MM.1S (cell line): ENCODE measurements around the gene PA2G4.

Source experiments
- DNase-seq: peaks from one replicate; pipeline ENCODE4 v3.0.0-alpha.2; 2015
- H2AFZ ChIP-seq: fragments of 300-600 bp; sonication (generic); 2 replicates; pipeline ENCODE4 v1.6.0; 2016; ENCODE audit warnings: antibody characterized with exemption, low read length
- H3F3A ChIP-seq: fragments of 300-600 bp; sonication (generic); 2 replicates; pipeline ENCODE4 v1.6.1; 2016; ENCODE audit warnings: mild to moderate bottlenecking, antibody characterized with exemption, low read length, moderate library complexity, mixed read lengths; ENCODE audit not compliant: insufficient read depth
- H3K27ac ChIP-seq: fragments of 300-600 bp; sonication (generic); 2 replicates; pipeline ENCODE4 v1.5.1; 2016; ENCODE audit warnings: mild to moderate bottlenecking, low read length
- H3K27me3 ChIP-seq: fragments of 300-600 bp; sonication (generic); replicated peaks from 2 replicates; pipeline ENCODE4 v1.6.0; 2016; ENCODE audit warnings: low read length; ENCODE audit not compliant: insufficient read depth
- H3K36me3 ChIP-seq: fragments of 300-600 bp; sonication (generic); replicated peaks from 2 replicates; pipeline ENCODE4 v1.6.1; 2016; ENCODE audit warnings: mild to moderate bottlenecking, low read length, mixed read lengths; ENCODE audit not compliant: insufficient read depth
- H3K4me1 ChIP-seq: fragments of 300-600 bp; sonication (generic); 2 replicates; pipeline ENCODE4 v1.6.1; 2016; ENCODE audit warnings: low read length, mixed read lengths
- H3K4me2 ChIP-seq: fragments of 300-600 bp; sonication (generic); 2 replicates; pipeline ENCODE4 v1.6.0; 2016; ENCODE audit warnings: low read depth, low read length
- H3K4me3 ChIP-seq: fragments of 300-600 bp; sonication (generic); 2 replicates; pipeline ENCODE4 v1.5.1; 2016; ENCODE audit warnings: low read length, mixed read lengths
- H3K79me2 ChIP-seq: fragments of 300-600 bp; sonication (generic); 2 replicates; pipeline ENCODE4 v1.6.1; 2016; ENCODE audit warnings: mixed run types, low read length, mixed read lengths
- H3K9ac ChIP-seq: fragments of 300-600 bp; sonication (generic); 2 replicates; pipeline ENCODE4 v1.6.1; 2016; ENCODE audit warnings: low read length, mixed read lengths
- H3K9me2 ChIP-seq: fragments of 300-600 bp; sonication (generic); replicated peaks from 2 replicates; pipeline ENCODE4 v1.6.1; 2016; ENCODE audit warnings: mild to moderate bottlenecking, low read length, mixed read lengths; ENCODE audit not compliant: insufficient read depth
- H3K9me3 ChIP-seq: fragments of 300-600 bp; sonication (generic); replicated peaks from 2 replicates; pipeline ENCODE4 v1.6.1; 2016; ENCODE audit warnings: mild to moderate bottlenecking, low read length, mixed read lengths; ENCODE audit not compliant: insufficient read depth
- H4K20me1 ChIP-seq: fragments of 300-600 bp; sonication (generic); 2 replicates; pipeline ENCODE4 v1.6.1; 2016; ENCODE audit warnings: mild to moderate bottlenecking, low read length, moderate library complexity, mixed read lengths; ENCODE audit not compliant: insufficient read depth
- EZH2 ChIP-seq: fragments of 300-600 bp; sonication (generic); optimal IDR thresholded peaks from 2 replicates; pipeline ENCODE3; 2017; ENCODE audit warnings: low read depth, mild to moderate bottlenecking, antibody characterized with exemption, low read length, mixed read lengths
- EZH2phosphoT487 ChIP-seq: fragments of 300-600 bp; sonication (generic); IDR thresholded peaks from 2 replicates; pipeline ENCODE4 v1.6.1; 2018; ENCODE audit warnings: antibody characterized with exemption, low read length
- TF ChIP-seq, protein P1 (sequence below): fragments of 300-600 bp; sonication (generic); IDR thresholded peaks from 2 replicates; pipeline ENCODE4 v1.5.1; 2016; ENCODE audit warnings: antibody characterized with exemption, low read length, mixed read lengths

Gene PA2G4

GRCh38 chr12:56157201-56158028 lies 53.1 kb downstream of the PA2G4 start:
- peaks cover 57% of the 10 kb centered on the region for H3K79me2 ChIP-seq
- DNase-seq = peak; percentile 83
- peaks cover 3% of the 10 kb centered on the region; the same call in 1 of the 2 replicates for H4K20me1 ChIP-seq
- no peaks in the 10 kb centered on the region for H3K9me2 ChIP-seq
- H3K27me3 ChIP-seq = no peaks in the 10 kb centered on the region
- peak overlapping the region; percentile 78 for H2AFZ ChIP-seq
- TF ChIP-seq EZH2 (no peak), EZH2phosphoT487 (no peak)
- TF ChIP-seq, protein P1, sequence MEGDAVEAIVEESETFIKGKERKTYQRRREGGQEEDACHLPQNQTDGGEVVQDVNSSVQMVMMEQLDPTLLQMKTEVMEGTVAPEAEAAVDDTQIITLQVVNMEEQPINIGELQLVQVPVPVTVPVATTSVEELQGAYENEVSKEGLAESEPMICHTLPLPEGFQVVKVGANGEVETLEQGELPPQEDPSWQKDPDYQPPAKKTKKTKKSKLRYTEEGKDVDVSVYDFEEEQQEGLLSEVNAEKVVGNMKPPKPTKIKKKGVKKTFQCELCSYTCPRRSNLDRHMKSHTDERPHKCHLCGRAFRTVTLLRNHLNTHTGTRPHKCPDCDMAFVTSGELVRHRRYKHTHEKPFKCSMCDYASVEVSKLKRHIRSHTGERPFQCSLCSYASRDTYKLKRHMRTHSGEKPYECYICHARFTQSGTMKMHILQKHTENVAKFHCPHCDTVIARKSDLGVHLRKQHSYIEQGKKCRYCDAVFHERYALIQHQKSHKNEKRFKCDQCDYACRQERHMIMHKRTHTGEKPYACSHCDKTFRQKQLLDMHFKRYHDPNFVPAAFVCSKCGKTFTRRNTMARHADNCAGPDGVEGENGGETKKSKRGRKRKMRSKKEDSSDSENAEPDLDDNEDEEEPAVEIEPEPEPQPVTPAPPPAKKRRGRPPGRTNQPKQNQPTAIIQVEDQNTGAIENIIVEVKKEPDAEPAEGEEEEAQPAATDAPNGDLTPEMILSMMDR = peak; percentile 67
- peak overlapping the region; percentile 68 for H3K4me3 ChIP-seq
- peaks cover 26% of the 10 kb centered on the region for H3K4me1 ChIP-seq
- H3K27ac ChIP-seq = peak overlapping the region; percentile 80; the same call in 1 of the 2 replicates
- H3K36me3 ChIP-seq = peaks cover 9% of the 10 kb centered on the region; the same call in 1 of the 2 replicates
- no peaks in the 10 kb centered on the region for H3K9me3 ChIP-seq
- peaks cover 36% of the 10 kb centered on the region for H3F3A ChIP-seq
- peak overlapping the region; percentile 79 for H3K9ac ChIP-seq
- H3K4me2 ChIP-seq = peak overlapping the region; percentile 93

DNA sequence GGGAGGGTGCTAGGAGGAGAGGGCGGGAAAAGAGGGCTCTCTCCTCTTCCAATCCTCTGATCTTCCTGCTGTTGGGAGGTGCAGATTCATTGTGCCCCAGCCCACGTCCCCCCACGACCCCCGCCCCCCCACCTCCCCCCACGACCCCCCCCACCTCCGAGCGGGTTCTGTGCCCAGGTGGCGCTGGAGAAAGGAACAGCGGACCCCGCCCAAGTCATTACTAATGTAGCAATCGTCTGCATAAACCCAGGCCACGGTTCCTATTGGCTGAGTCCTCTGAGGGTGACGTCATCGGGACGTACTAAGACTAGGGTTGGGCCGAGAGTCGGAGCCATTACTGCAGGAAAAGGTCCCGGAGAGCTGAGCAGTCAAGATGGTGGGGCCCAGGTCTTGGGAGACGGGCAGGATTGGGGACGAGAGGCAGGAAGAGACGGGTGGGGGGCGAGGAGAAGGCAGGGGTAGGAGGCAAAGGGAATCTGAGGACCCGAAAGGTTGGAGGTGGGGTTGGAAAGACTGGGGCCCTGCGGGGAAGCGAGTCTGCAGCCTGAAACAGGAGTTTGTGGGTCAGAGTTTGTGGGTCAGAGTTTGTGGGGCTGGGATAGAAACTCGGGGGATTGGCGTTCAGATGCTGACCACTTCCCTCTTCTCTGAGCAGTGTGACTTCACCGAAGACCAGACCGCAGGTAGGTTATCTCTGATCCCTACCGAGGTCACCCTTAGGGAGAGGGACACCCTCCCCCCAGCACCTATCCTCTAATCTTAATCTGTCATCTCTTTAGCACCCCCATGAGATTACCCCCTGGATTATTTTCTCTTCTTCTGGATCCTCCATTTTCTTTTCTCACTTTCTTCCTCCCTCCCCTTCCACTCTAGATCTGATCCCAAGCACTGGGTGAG lies 53.9 kb downstream of the PA2G4 start, which contains the start of gene MYL6:
Gene MYL6 (plus strand): TSS at position 331 of the 897 bp plus-strand sequence. CDS start 43 bp downstream, at position 374.
- H3F3A ChIP-seq = peaks cover 41% of the 10 kb centered on the region
- H3K4me3 ChIP-seq = peak within 1 kb of the TSS; percentile 69
- peaks cover 3% of the 10 kb centered on the region; the same call in 1 of the 2 replicates for H4K20me1 ChIP-seq
- H3K79me2 ChIP-seq = peaks cover 53% of the 10 kb centered on the region
- peaks cover 21% of the 10 kb centered on the region for H3K4me1 ChIP-seq
- no peaks in the 10 kb centered on the region for H3K9me3 ChIP-seq
- H3K27me3 ChIP-seq = no peaks in the 10 kb centered on the region
- peak within 1 kb of the TSS; percentile 86 for H3K27ac ChIP-seq
- peak within 1 kb of the TSS; percentile 93 for H3K4me2 ChIP-seq
- peaks cover 9% of the 10 kb centered on the region; the same call in 1 of the 2 replicates for H3K36me3 ChIP-seq
- no peaks in the 10 kb centered on the region for H3K9me2 ChIP-seq
- peak within 1 kb of the TSS; percentile 90 for H3K9ac ChIP-seq
- H2AFZ ChIP-seq = peak within 1 kb of the TSS; percentile 78
- TF ChIP-seq, protein P1 = no peak
- no peak for TF ChIP-seq EZH2
- TF ChIP-seq EZH2phosphoT487 = no peak
- DNase-seq = peak; percentile 99

DNA sequence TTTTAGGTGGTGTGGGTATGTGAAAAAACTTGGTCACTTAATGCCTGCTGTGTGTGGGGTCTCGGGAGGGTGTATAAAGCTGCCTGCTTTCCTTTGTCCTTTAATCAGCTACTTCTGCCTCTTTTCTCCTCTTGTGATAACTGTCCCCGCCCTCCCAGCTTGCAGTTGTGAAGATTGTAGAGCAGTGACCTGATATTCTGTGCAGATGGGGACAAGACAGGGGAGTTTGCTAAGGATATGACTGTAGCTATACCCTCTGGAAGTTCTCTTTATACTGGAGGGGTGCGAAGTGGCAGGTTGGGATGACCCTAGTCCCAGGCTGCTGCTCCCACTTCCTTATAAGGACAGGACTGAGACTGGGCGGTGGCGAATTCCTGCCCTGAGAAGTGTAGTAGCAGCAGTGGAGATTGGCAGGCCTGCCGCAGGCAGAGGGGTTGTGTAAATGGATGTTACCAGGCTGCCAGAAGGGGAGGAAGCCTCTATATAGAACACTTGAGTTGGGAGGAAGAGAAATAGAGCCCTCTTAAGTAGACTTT lies 54.6 kb downstream of the PA2G4 start:
- no peak overlapping the region for H2AFZ ChIP-seq
- peaks cover 50% of the 10 kb centered on the region for H3K79me2 ChIP-seq
- peak; percentile 22 for DNase-seq
- TF ChIP-seq, protein P1 = no peak
- TF ChIP-seq EZH2 = no peak
- no peak for TF ChIP-seq EZH2phosphoT487
- no peaks in the 10 kb centered on the region for H3K9me3 ChIP-seq
- peaks cover 18% of the 10 kb centered on the region for H3K4me1 ChIP-seq
- H3K9me2 ChIP-seq = no peaks in the 10 kb centered on the region
- peaks cover 3% of the 10 kb centered on the region; the same call in 1 of the 2 replicates for H4K20me1 ChIP-seq
- H3K4me2 ChIP-seq = peak overlapping the region; percentile 92
- H3K4me3 ChIP-seq = peak overlapping the region; percentile 69
- peak overlapping the region; percentile 90 for H3K9ac ChIP-seq
- peaks cover 9% of the 10 kb centered on the region; the same call in 1 of the 2 replicates for H3K36me3 ChIP-seq
- H3K27me3 ChIP-seq = no peaks in the 10 kb centered on the region
- peaks cover 48% of the 10 kb centered on the region for H3F3A ChIP-seq
- H3K27ac ChIP-seq = peak overlapping the region; percentile 86; the same call in 1 of the 2 replicates
